HG03045 (cell line): ENCODE results near the gene HDAC9.
"Not testable (repeated sequence)": the region's sequence is repeated elsewhere in the genome, so short reads cannot be mapped to it uniquely, and the experiment has no call there.

Experiments
- ATAC-seq: cut with Tn5 transposase; IDR thresholded peaks from one replicate; pipeline ENCODE4 v1.9.1; 2021; ENCODE audit warnings: mild to moderate bottlenecking, moderate library complexity; ENCODE audit not compliant: unreplicated experiment

HDAC9 gene

DNA sequence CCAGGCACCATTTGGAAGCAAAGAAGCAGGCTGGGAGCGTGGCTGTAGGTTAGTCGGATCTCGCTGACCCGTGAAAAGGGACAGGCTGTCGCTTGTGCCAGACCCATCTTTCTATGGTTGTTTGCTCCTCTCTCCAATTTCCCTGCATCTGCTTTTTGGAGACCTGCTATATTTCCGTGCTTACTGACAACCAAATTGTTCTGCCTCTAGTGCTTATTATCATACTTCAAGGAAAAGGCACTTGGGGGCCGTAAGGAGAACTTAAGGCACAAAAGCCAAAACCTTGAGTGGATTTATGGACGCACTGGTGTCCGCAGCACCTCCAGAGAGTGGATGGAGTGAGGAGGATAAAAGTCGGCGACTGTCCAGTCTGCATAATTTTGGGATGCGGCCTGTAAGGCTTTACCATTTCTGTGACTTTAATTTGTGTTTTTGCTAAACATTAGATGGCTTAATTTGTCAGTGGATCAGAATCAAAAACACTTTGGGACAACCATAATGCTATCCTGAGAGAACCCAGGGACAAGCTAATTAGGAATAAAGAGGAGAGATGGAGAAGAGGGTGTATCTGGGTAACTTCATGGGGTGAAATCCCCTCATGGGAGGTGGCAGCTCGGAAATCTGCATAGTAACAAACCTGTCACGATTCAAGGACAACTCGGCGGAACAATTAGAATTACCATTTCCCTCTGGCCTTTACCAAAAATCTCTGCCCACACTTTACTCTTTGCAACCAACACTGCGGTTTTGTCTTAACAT is 206.7 kb downstream of the HDAC9 start:
- ATAC-seq = no peak

DNA sequence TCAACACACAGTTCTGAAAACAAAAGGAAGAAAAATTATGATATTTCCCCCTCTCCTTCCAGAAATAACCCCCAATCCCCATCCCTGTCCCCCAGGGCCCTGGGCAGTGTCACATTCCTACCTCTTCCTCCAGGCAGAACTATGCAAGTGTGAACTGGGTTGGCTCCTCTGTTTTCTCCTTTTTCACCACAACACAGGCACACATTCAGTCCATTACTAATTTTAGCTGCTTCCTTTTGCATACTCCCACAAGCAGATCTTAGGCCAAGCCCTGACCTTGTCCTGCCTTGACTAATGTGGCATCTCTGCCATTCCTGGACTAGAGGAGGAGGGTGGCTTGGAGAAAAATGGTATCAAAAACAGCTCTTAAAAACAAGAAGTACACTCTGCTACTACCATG is 208.1 kb downstream of the HDAC9 start:
- no peak for ATAC-seq

DNA sequence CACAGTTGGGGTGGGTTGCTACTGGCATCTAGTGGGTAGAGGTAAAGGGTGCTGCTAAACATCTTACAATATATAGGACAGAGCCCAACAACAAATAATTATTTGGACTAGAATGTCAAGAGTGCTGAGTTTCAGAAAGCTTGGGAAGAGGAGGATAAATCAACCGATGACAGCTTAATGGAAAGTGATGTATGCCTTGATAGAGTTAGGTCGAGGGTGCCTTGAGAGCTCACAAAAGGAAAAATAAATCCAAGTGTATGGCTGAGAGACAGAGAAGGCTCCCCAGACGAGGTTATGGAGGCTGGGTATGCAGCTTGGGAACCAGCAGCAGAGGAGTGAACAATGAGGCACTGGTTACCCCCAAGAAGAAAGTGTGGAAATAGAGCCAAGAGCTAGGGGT is 211.1 kb downstream of the HDAC9 start:
- ATAC-seq = no peak

DNA sequence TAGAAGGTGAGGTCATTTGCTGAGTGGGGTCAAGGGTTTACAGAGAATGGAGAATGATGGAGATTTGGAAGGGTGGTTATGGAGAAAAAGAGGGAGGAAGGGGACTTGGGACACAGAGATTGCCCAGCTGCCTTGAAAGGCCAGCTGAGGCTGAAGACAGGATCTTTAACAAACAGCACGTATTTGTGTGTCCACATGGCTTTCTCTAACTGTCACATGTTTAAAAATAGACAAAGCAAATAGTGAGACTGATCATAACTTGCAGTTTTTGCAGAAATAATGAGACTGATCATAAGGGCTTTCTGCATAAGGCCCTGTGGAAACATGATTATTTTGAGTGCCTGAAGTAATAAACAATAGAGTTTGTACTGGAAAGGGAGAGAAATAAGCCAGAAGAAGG is 212.7 kb downstream of the HDAC9 start:
- ATAC-seq = no peak

DNA sequence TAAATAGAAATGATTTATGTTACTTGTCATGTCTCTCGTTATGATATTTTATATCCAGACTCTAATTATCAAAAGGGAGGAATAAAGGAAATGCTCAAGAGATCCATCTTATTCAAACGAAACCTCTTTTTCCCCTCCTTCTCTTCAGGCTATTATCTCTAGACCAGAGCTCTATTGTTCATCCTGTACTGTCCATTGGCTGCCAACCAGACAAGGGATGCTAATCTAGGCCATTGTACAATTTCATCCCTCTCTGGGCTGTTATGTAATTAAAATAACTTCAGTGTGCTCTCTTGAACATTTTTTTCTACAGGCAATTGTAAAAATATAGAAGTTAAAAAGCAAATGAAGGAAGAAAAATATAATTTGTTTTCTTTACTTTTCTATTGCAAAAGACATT is 220.4 kb downstream of the HDAC9 start:
- no peak for ATAC-seq

DNA sequence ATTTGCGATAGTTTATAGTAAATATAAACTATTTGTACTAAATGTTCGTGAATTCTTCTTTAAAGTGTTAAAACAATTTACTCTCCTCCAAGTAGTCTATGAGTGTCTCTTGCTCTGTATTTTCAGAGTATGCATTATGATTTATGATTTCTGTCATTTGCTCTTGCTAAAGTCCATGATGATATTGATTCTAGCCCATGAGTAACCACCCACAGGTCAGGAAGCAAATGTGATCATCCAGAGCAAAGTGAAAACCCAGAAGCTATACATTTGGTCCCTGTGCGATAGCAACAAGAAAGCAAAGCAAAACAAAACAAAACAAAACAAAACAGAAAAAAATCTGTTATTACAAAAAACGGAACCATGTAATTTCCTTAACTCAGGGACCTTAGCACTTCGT is 225.9 kb downstream of the HDAC9 start:
- ATAC-seq = no peak

DNA sequence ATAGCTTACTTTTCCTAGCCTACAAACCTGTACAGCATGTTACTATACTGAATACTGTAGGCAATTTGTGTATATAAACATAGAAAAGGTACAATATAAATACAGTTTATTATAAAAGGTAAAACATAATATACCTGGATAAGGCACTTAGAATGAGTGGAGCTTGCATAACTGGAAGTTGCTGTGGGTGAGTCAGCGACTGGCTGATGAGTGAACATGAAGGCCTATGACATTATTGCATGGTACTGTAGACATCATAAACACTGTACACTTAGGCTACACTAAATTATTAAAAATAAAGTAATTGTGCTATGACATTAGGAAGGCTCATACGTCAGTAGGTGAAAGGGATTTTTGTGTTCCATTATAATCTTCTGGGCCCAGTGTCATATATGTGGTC is 228.8 kb downstream of the HDAC9 start:
- ATAC-seq = no peak

DNA sequence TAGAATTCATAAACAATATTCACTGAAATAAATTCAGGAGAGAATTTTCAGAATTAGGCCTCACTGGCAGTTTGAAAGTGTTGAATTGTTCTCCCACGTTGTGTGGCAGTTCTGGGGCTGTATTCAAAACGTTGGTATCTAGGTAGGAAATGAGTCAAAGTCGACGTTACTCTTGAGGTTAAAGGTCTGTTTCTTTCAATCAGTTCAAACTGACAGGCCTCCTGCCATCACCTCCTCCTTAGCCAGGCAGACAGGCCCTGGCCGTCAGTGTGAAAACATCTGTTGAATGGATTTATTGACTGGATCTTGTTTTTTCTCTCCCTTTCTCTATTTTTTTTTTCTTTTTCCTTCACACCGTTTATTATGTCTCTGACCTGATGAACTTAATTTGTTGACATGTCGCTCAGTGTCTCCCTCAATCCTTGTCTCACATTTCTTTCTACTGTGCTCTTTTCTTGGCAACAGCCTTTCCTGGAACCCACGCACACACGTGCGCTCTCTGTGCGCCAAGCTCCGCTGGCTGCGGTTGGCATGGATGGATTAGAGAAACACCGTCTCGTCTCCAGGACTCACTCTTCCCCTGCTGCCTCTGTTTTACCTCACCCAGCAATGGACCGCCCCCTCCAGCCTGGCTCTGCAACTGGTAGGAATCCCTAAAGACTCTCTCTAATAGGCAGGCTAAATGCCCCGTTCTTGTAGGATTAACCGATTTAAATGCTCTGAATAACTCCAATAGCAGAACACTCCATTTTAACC is 231.7 kb downstream of the HDAC9 start:
- no peak for ATAC-seq

DNA sequence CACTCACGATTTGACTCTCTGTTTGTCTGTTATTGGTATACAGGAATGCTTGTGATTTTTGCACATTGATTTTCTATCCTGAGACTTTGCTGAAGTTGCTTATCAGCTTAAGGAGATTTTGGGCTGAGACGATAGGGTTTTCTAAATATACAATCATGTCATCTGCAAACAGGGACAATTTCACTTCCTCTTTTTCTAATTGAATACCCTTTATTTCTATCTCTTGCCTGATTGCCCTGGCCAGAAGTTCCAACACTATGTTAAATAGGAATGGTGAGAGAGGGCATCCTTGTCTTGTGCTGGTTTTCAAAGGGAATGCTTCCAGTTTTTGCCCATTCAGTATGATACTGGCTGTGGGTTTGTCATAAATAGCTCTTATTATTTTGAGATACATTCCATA is 240.5 kb downstream of the HDAC9 start:
- not testable (repeated sequence) for ATAC-seq

DNA sequence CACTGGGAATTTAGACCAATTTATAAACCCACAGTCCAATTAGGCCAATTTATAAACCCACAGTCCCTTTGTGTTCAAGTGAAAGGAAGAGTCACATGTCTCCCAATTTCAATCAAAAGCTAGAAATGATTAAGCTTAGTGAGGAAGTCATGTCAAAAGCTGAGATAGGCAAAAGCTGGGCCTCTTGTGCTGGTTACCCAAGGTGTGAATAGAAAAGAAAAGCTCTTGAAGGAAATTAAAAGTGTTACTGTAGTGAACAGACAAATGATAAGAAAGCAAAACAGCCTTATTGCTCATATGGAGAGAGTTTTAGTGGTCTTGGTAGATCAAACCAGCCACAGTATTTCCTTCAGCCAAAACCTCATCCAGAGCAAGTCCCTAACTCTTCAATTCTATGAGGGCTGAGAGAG is 245.0 kb downstream of the HDAC9 start:
- no peak for ATAC-seq

DNA sequence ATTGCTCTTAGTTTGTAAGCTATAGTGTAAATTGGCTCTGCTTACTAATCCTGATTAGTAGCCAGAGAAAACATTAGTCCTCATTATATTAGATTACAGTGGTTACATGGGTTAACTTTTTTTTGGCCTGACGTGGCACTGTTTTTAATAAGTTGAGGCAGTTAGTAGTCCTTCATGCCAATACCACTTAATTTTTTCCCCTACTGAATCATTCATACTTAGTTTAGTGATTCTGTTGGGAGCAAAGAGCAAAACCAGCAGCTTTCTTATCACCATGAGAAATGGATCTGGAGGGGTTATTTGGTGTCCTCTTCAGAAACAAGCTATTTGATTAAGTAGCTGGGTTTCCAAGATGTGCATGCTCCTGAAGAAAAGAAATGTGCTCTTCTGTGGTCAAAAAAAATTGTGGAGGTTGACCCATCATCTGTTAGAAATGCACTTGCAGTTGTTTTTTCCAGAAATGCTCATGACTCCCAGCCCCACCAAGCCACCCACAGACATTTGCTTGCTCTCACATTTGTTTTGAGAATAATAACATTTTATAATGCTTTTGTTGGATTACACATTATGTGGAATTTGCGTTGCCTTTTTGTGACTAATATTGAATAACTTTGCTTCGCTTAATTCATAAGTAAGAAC is 258.5 kb downstream of the HDAC9 start:
- ATAC-seq = no peak

DNA sequence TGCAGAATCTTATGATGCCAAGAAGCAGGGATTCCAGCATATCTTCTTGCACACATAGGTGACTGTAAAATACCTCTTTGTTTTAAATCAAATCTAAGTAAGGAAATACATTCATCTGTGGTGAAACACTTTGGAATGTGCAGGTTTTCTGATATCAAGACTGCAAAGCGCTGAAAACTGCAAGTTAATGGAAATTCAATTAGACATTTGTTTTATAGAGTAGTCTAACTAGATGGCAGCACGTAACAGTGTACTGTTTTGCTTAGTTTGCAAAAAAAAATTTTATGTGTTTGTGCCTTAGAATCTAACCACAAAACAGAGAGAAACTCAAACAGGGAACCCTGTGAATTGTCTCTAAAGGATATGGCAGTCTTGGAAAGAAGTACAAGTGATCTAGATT is 259.2 kb downstream of the HDAC9 start:
- no peak for ATAC-seq

DNA sequence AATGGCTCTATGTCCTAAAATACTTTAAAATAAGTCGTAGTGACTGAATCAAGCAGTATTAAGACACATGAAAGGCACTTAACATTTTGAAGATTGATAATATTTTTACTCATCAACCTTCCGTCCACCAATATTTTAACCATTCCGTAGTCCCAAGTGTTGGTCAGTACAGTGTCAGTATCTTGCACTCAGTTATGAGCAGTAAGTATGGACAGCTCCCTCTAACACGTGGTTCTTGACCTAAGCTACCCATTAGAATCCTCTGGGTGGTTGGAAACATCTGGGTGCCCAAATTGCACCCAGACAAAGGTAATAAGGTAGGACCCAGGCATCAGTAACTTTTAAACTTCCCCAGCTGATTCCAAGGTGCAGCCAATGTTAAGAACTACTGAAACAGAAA is 260.2 kb downstream of the HDAC9 start:
- no peak for ATAC-seq

DNA sequence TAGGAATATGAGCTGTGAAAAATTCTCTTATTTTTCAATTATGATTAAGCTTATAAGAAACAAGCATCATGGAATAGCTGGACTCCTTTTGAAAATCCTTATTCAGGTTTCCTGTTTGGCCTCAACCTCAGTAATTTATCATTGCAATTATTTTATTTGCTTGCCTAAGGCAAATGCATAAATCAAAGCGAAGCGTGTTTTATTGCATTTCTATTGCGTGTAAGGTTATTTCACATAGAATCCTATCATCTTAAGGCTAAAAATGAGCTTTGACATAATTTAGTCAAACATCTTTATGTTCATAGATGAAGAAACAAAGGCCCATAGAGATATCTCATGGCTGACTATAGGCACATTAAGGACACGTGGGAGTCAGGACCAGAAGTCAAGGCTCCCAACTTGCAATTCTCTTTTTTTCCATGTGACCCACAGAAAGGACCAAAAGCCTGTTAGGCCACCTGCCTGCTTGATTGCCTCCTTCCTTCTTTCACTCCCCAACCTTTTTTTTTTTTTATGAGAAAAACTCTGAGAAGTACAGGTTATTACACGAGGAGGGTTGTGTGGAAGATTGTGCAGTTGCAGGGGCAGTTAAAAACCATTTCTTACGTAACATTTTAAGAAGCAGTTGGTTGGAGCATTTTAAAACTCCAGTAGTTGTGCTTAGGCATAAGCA is 261.0 kb downstream of the HDAC9 start:
- no peak for ATAC-seq

DNA sequence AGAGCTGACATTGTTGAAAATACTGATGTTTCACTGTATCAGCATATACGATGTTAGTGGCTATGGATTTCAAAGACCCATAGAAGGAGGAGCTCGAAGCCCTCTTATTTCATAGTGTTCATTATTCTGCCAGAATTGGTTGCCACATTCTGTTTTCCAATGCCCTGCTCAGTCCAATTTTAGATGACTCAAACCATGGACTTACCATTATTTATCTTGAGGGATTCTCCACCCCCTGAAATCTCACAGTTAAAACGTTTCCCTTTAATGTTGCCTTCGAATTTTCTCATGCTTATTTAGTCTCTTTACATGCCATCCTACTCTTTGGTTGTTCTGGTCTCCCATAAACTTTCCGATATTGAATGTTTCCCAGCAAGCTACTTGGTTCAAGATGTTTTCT is 264.5 kb downstream of the HDAC9 start:
- no peak for ATAC-seq

DNA sequence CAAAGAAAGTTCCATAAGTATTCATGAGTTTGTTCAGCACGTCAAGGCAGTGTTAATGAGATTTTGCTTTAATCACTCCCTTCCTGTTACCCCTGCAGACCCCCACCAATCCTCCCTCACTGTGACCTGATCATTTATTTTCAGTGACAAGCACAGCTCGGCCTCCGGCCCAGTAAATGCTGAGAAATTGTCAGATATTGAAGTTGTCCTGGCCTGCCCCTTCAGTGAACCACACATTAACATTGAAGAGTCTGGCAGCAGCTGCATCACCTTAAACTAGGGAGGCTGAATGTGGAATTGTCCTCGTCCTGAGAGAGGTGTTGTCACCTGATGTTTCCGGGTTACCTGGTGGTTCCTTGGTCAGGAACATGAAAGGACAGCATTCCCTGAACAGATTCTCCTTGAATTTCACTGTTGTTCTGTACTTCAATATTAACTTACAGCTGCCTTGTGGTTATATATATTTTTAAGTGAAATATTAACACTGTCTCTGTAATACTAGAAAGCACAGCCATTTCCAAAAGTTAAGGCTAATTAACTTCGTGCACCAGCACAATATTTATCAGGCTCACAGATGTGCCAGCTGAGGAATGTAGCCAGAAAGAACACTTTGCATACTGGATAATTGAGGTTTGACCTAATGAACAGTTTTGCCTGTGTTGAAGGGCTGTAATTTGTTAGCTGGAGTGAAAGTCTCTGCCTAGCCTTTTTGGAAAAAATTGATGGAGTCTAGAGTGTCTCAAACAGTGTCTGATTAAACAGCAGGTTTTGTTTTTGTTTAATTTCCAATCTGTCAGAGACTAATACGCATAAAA is 265.3 kb downstream of the HDAC9 start:
- ATAC-seq = no peak

DNA sequence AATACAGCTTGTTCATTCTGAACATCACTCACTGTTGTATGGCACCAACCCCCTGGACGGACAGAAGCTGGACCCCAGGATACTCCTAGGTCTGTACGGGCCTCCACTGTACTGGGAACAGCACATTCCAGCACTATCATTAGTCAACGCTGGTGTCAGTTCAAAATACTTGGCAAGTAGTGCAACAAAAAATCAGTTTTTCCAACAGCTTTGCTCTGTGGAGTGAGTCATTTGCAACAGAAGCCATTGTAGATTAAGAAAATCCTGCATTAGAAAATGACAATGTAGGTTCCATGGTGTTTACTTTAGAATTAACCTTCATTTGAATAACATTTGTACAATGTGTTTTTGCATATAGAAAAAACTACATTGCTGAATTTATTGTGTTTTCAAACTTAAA is 266.6 kb downstream of the HDAC9 start:
- ATAC-seq = no peak

DNA sequence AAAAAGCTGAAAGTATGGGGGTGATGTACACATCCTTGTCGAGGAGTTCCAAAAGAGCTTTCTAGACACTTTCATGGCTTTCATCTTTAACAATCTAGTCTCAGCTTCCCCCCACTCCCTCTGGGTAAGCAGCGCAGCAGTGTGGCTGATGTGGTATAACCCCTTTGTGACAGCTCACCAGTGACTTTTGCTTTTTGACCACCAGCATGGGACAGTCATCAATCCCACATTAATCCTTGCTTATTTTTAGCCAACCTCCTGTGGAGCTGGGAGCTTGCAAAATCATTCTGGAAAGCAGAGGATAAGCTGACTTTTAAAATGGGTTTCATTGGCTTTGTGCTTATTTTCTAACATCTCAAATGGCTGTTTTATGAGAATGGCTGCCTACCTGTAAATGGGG is 272.7 kb downstream of the HDAC9 start:
- no peak for ATAC-seq

DNA sequence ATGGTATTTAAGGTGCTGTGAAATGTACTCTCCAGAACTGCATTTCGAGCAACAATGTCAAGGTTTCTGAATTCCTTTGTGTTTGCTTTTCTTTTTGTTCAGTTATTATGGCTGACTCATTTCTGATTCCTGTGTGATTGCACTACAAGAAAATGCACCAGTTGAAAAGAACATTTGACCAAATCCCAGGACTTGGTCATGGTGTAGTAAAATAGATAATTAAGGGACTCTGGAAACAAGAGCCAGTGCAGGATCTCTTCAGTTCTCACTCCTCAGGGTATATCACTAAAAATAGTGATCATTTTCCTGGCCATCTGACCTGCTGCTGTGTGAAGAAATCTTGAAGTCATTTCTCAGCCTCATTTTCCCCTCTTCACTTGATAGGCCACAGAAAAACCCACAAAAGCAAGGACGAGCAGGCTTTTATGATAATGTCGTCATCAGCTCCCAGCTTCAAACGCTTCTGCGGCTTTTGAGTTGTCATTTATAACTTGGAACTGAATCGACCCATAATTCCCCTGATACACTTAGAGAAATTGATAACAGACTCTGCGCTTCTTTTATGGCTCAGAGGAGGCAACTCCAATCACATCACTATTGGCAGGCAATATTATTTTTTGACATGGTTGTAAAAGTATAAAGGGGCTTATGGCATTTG is 274.7 kb downstream of the HDAC9 start:
- no peak for ATAC-seq

DNA sequence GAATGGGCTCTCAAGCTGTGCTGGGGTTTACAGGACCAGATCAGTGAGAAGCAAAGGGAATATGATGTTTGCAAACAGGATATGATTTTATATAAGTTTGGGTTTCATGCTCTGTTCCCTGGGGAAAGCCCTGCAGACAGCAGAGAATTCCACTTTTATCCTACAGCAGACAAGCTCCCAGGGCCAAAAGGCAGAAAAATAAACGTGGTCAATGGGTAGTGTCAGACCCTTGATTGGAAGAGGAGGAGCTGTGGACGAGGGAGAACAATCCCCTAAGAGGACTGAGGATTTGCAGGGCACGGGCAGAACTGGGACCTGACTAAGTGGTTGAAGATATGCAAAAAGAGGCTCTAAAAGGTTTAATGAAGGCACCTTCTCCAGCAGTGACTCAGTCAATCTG is 275.3 kb downstream of the HDAC9 start:
- ATAC-seq = no peak
